Measurements from ENCODE around the gene TRPM7. TPM values are rescaled to one million over a fixed set of nuclear protein-coding genes. Genes with fewer than 3 reads are reported as not detected.

The TRPM7 gene
- total and polyA plus RNA-seq, 2 of the 13 experiments (the other 11 are each of a cell fraction or from before 2014, with no cell fraction given): 11.0 to 36.0 TPM

- BruUV-seq (replicated peaks): no TSS peak
- no peak overlapping the region for H3K4me2 ChIP-seq (ENCODE audit: low read depth, low read length)
- H3K27ac ChIP-seq (ENCODE audit: extremely low read length, insufficient read depth, low read length): no peak overlapping the region
- FAIRE-seq (no peak), ATAC-seq (no peak), DNase-seq (ENCODE audit: low spot score) (no peak)
- H3K4me1 ChIP-seq (ENCODE audit: insufficient read depth, low read length): no peaks in the 10 kb centered on the region
- intact Hi-C loops (cut with micrococcal nuclease; ENCODE audit: unreplicated experiment): no loop called here
- H3K27me3 ChIP-seq (ENCODE audit: control insufficient read depth in 1 of 2, insufficient read depth in 2 of 2, low read length in 2 of 2): no peaks in the 10 kb centered on the region
- in situ Hi-C loops (cut with HindIII; ENCODE audit: extremely low pct_ligation_motif_present, low pct_unique_long_range_greater_than_20kb): no loop called here
- H3K4me3 ChIP-seq (replicated peaks in 1 of 3; ENCODE audit: insufficient read depth in 1 of 3, low read depth in 2 of 3, low read length in 3 of 3): no peak overlapping the region
- no peaks in the 10 kb centered on the region for H4K20me1 ChIP-seq (ENCODE audit: insufficient read depth, low read length)
- H3K79me2 ChIP-seq (ENCODE audit: insufficient read depth, low read length): no peaks in the 10 kb centered on the region
- no peak overlapping the region for H3K9ac ChIP-seq (ENCODE audit: insufficient read depth, low read depth, low read length)
- TF ChIP-seq DPF2 (CRISPR knock-in tag; IDR thresholded peaks at IDR 0.05; ENCODE audit: borderline replicate concordance, low read depth): no peak
- TF ChIP-seq IRX3 (CRISPR knock-in tag; IDR thresholded peaks at IDR 0.05; ENCODE audit: borderline replicate concordance, low read depth): no peak
- TF ChIP-seq NFRKB (IDR thresholded peaks at IDR 0.05): no peak
- TF ChIP-seq, protein P1, sequence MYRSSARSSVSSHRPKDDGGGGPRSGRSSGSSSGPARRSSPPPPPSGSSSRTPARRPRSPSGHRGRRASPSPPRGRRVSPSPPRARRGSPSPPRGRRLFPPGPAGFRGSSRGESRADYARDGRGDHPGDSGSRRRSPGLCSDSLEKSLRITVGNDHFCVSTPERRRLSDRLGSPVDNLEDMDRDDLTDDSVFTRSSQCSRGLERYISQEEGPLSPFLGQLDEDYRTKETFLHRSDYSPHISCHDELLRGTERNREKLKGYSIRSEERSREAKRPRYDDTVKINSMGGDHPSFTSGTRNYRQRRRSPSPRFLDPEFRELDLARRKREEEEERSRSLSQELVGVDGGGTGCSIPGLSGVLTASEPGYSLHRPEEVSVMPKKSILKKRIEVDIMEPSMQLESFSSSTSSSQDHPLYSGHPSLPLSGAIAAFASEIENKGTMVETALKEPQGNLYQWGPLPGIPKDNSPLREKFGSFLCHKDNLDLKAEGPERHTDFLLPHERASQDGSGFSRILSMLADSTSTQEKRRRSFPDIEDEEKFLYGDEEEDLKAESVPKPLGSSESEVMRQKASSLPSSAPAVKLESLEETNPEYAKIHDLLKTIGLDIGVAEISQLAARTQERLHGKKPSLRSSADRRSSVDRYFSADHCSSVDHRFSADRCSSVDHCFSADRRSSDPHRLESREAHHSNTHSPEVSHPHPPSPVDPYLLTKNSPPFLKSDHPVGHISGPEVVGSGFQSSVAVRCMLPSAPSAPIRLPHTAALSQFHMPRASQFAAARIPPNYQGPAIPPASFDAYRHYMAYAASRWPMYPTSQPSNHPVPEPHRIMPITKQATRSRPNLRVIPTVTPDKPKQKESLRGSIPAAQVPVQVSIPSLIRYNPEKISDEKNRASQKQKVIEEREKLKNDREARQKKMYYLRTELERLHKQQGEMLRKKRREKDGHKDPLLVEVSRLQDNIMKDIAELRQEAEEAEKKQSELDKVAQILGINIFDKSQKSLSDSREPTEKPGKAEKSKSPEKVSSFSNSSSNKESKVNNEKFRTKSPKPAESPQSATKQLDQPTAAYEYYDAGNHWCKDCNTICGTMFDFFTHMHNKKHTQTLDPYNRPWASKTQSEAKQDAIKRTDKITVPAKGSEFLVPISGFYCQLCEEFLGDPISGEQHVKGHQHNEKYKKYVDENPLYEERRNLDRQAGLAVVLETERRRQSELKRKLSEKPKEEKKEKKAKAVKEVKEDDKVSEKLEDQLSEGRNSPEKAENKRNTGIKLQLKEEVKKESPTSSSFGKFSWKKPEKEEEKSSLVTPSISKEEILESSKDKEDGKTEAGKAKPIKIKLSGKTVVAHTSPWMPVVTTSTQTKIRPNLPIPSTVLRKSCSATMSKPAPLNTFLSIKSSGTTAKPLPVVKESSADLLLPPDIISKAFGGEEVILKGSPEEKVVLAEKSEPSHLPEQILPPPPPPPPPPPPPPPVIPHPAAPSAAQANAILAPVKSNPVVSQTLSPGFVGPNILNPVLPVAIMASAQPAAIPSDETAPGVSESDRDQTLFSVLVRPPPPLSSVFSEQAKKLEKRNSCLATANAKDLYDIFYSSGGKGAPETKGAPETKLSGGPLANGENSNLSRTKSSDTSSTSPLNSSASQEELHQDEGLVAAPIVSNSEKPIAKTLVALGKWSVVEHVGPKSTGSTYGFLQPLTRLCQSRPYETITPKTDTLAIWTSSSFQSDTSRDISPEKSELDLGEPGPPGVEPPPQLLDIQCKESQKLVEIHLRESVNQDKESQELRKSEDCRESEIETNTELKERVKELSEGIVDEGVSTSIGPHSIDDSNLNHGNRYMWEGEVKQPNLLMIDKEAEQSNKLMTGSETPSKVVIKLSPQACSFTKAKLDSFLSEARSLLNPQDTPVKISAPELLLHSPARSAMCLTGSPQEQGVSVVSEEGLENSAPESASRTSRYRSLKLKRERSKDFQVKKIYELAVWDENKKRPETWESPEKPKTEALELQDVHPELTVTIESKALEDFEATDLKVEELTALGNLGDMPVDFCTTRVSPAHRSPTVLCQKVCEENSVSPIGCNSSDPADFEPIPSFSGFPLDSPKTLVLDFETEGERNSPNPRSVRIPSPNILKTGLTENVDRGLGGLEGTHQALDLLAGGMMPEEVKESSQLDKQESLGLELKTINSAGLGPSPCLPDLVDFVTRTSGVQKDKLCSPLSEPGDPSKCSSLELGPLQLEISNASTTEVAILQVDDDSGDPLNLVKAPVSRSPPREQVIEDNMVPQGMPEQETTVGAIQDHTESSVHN (CRISPR knock-in tag; IDR thresholded peaks at IDR 0.05): no peak
- no peaks in the 10 kb centered on the region for H3K9me3 ChIP-seq (ENCODE audit: low read length)
- POLR2A ChIA-PET: no interaction called here
- 93% methylated on average over 2 of the region's 2 CpGs for WGBS (ENCODE audit: low lambda C conversion rate)
- peaks cover 3 to 4% of the 10 kb centered on the region in 2 experiments; a peak in 3 of 5 replicates for H3K36me3 ChIP-seq (replicated peaks in 1 of 2; ENCODE audit: control insufficient read depth in 1 of 2, insufficient read depth in 2 of 2, low read length in 2 of 2)
- no peak overlapping the region for H2AFZ ChIP-seq (ENCODE audit: low read length)
- CTCF ChIA-PET (ENCODE audit: low intra/inter-chr PET ratio, low total read pairs): no interaction called here
These were observed 129.8 kb downstream of the TRPM7 start for GRCh38 chr15:50556642-50557371.
